ENCODE data around the gene RUNX2.
A peak's percentile ranks its signal among the peaks of the same experiment; 100 is the strongest.

The RUNX2 gene

DNA sequence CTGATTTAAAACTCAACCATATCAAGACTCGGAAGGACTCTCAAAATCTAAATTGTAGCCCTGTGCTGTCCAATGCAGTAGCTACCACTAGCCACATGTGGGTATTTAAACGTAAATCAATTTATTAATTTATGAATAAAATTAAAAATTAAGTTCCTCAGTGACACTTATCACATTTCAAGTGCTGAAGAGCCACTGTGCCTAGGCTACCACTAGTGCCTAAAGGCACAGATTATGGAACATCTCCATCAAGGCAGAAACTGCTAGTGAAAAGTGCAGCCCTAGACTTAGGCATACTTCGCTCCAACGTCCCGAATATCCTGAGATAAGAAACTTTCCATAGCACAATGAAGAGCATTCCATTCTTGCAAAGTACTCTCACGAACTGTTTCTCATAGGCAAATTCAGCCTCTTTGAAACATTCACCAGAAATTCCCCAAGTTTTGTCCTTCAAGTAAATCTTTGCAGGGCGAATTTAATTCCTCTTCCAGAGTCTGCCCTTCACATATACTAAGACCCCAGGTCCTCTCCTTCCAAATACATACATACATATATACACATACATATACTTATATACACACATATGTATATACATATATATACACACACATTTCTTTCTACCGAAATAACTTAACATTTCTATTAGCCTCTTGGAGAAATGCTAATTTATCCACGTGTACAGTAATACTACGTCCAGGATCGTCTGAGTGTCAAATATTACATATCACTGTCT is 48.3 kb downstream of the RUNX2 start:
- H3K4me3 ChIP-seq (ENCODE audit: low read depth in 1 of 2, low read length in 2 of 2), result peak overlapping the region; percentile 85 to 93
- H3K9ac ChIP-seq (ENCODE audit: low read depth in 1 of 2, low read length in 2 of 2), result peak overlapping the region; percentile 93 to 96
- peaks cover 18% of the 10 kb centered on the region in 2 donors for H3K4me1 ChIP-seq (ENCODE audit: control insufficient read depth in 1 of 2, insufficient read depth in 2 of 2, low read length in 2 of 2)
- H3K27me3 ChIP-seq (ENCODE audit: control insufficient read depth in 1 of 2, insufficient read depth in 2 of 2, low read length in 2 of 2), result no peaks in the 10 kb centered on the region
- no peak overlapping the region for H3K27ac ChIP-seq (ENCODE audit: low read depth, low read length)
- no peaks in the 10 kb centered on the region for H3K36me3 ChIP-seq (ENCODE audit: control insufficient read depth in 1 of 2, insufficient read depth in 2 of 2, low read length in 2 of 2)
- no peaks in the 10 kb centered on the region for H3K9me3 ChIP-seq (ENCODE audit: control insufficient read depth in 1 of 2, low read length in 2 of 2)

DNA sequence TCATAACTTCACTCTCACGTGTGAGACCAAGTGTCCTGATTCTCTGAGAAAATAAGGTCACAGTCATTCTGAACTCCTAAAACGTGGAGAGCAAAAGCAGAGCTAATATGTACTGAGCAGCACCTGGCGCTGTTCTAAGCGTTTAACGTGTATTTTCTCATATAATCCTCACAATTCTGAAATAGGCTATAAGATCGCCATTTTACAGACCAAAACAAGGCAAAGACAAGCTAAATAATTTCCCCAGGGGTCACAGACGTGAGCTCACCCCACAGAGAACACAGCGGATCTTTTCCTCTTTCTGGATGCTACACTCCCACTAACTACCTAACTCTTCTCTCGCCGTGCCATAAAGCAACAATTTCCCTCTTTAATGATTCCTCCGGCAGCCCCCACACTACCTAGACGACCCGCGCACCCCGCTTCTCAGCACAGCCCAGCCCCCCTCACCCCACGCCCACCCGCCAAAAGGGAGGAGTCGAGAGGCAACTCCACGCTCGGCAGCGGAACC is 49.0 kb downstream of the RUNX2 start:
- Histone ChIP-seq H3K9me3 (ENCODE audit: control insufficient read depth in 1 of 2, low read length in 2 of 2) (no peaks in the 10 kb centered on the region), H3K27me3 (ENCODE audit: control insufficient read depth in 1 of 2, insufficient read depth in 2 of 2, low read length in 2 of 2) (no peaks in the 10 kb centered on the region), H3K4me3 (ENCODE audit: low read depth in 1 of 2, low read length in 2 of 2) (peak overlapping the region; percentile 85 to 93), H3K27ac (ENCODE audit: low read depth, low read length) (peak overlapping the region; percentile 96), H3K36me3 (ENCODE audit: control insufficient read depth in 1 of 2, insufficient read depth in 2 of 2, low read length in 2 of 2) (no peaks in the 10 kb centered on the region), H3K9ac (ENCODE audit: low read depth in 1 of 2, low read length in 2 of 2) (peak overlapping the region; percentile 93 to 96), H3K4me1 (ENCODE audit: control insufficient read depth in 1 of 2, insufficient read depth in 2 of 2, low read length in 2 of 2) (peaks cover 11 to 14% of the 10 kb centered on the region in 2 donors)

- H3K4me1 ChIP-seq (ENCODE audit: control insufficient read depth in 1 of 2, insufficient read depth in 2 of 2, low read length in 2 of 2), result peaks cover 11 to 14% of the 10 kb centered on the region in 2 donors
- H3K9me3 ChIP-seq (ENCODE audit: control insufficient read depth in 1 of 2, low read length in 2 of 2), result no peaks in the 10 kb centered on the region
- peak within 1 kb of the TSS; percentile 85 to 93 for H3K4me3 ChIP-seq (ENCODE audit: low read depth in 1 of 2, low read length in 2 of 2)
- H3K27me3 ChIP-seq (ENCODE audit: control insufficient read depth in 1 of 2, insufficient read depth in 2 of 2, low read length in 2 of 2), result no peaks in the 10 kb centered on the region
- peak within 1 kb of the TSS; percentile 96 for H3K27ac ChIP-seq (ENCODE audit: low read depth, low read length)
- H3K36me3 ChIP-seq (ENCODE audit: control insufficient read depth in 1 of 2, insufficient read depth in 2 of 2, low read length in 2 of 2), result no peaks in the 10 kb centered on the region
- peak within 1 kb of the TSS; percentile 93 to 96 for H3K9ac ChIP-seq (ENCODE audit: low read depth in 1 of 2, low read length in 2 of 2)
Observed at GRCh38 chr6:45377554-45378333, 49.6 kb downstream of the RUNX2 start, which contains the start of gene SUPT3H. Gene SUPT3H, minus strand, starts transcription at chr6:45377934.

DNA sequence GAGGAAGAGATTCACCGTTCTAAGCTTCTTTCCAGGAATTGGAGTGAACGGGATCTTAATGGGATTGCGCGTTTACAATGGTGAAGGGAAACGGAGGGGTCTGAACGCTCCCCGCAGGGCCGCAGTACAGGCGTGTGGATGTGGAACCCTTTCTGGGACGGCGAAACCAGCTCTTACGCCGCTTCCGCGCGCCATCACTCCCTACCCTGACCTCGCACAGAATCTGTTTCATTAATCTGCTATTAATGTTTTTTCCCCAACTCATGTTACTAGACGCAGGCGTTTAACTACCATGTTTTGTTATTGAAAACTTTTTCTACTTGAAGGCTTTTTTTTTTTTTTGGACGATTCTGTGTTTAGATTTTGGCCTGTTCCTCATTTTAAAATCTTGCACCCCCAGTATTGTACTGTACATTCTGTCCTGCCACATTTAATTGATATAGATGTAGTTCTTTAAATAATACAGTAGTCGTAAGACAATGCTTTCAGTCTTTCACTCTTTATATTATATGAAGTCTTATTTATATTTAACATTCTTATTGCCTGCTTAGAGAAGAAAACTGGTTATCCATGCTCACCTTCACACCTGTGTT is 50.3 kb downstream of the RUNX2 start:
- Histone ChIP-seq H3K4me1 (ENCODE audit: control insufficient read depth in 1 of 2, insufficient read depth in 2 of 2, low read length in 2 of 2) (peaks cover 11 to 14% of the 10 kb centered on the region in 2 donors), H3K36me3 (ENCODE audit: control insufficient read depth in 1 of 2, insufficient read depth in 2 of 2, low read length in 2 of 2) (no peaks in the 10 kb centered on the region), H3K4me3 (ENCODE audit: low read depth in 1 of 2, low read length in 2 of 2) (peak overlapping the region; percentile 85 to 93), H3K9me3 (ENCODE audit: control insufficient read depth in 1 of 2, low read length in 2 of 2) (no peaks in the 10 kb centered on the region), H3K9ac (ENCODE audit: low read depth in 1 of 2, low read length in 2 of 2) (peak overlapping the region; percentile 93 to 96), H3K27me3 (ENCODE audit: control insufficient read depth in 1 of 2, insufficient read depth in 2 of 2, low read length in 2 of 2) (no peaks in the 10 kb centered on the region), H3K27ac (ENCODE audit: low read depth, low read length) (peak overlapping the region; percentile 96)

GRCh38 chr6:45382391-45382790 is 54.3 kb downstream of the RUNX2 start:
- peaks cover 4% of the 10 kb centered on the region in 2 donors for H3K4me1 ChIP-seq (ENCODE audit: control insufficient read depth in 1 of 2, insufficient read depth in 2 of 2, low read length in 2 of 2)
- no peak overlapping the region for H3K9ac ChIP-seq (ENCODE audit: low read depth in 1 of 2, low read length in 2 of 2)
- no peaks in the 10 kb centered on the region for H3K27me3 ChIP-seq (ENCODE audit: control insufficient read depth in 1 of 2, insufficient read depth in 2 of 2, low read length in 2 of 2)
- no peaks in the 10 kb centered on the region for H3K9me3 ChIP-seq (ENCODE audit: control insufficient read depth in 1 of 2, low read length in 2 of 2)
- no peaks in the 10 kb centered on the region for H3K36me3 ChIP-seq (ENCODE audit: control insufficient read depth in 1 of 2, insufficient read depth in 2 of 2, low read length in 2 of 2)
- H3K4me3 ChIP-seq (ENCODE audit: low read depth in 1 of 2, low read length in 2 of 2), result no peak overlapping the region
- no peak overlapping the region for H3K27ac ChIP-seq (ENCODE audit: low read depth, low read length)

GRCh38 chr6:45386501-45386900 is 58.4 kb downstream of the RUNX2 start:
- Histone ChIP-seq H3K27me3 (ENCODE audit: control insufficient read depth in 1 of 2, insufficient read depth in 2 of 2, low read length in 2 of 2) (no peaks in the 10 kb centered on the region), H3K27ac (ENCODE audit: low read depth, low read length) (no peak overlapping the region), H3K4me1 (ENCODE audit: control insufficient read depth in 1 of 2, insufficient read depth in 2 of 2, low read length in 2 of 2) (no peaks in the 10 kb centered on the region), H3K4me3 (ENCODE audit: low read depth in 1 of 2, low read length in 2 of 2) (no peak overlapping the region), H3K9me3 (ENCODE audit: control insufficient read depth in 1 of 2, low read length in 2 of 2) (no peaks in the 10 kb centered on the region), H3K9ac (ENCODE audit: low read depth in 1 of 2, low read length in 2 of 2) (no peak overlapping the region), H3K36me3 (ENCODE audit: control insufficient read depth in 1 of 2, insufficient read depth in 2 of 2, low read length in 2 of 2) (no peaks in the 10 kb centered on the region)

DNA sequence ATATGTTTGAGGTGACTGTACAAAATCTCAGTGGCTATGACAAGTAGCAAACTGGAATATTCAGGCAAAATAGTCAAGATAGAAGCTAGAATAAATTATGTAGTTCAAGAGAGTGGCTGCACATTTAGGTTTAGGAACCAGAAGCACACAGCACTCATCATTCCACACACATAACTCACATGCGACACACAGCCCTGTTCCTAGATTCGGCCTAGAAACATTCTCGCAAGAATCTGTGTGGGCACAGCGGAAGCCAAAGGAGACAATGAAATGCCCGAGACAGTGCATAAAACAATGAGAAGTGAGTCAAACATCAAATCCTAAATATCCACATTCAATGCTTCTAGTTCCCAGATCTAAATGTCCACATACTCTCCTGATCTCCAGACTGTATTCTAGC is 59.1 kb downstream of the RUNX2 start:
- H3K36me3 ChIP-seq (ENCODE audit: control insufficient read depth in 1 of 2, insufficient read depth in 2 of 2, low read length in 2 of 2), result no peaks in the 10 kb centered on the region
- no peaks in the 10 kb centered on the region for H3K4me1 ChIP-seq (ENCODE audit: control insufficient read depth in 1 of 2, insufficient read depth in 2 of 2, low read length in 2 of 2)
- H3K9me3 ChIP-seq (ENCODE audit: control insufficient read depth in 1 of 2, low read length in 2 of 2), result no peaks in the 10 kb centered on the region
- H3K9ac ChIP-seq (ENCODE audit: low read depth in 1 of 2, low read length in 2 of 2), result no peak overlapping the region
- H3K27ac ChIP-seq (ENCODE audit: low read depth, low read length), result no peak overlapping the region
- H3K4me3 ChIP-seq (ENCODE audit: low read depth in 1 of 2, low read length in 2 of 2), result no peak overlapping the region
- H3K27me3 ChIP-seq (ENCODE audit: control insufficient read depth in 1 of 2, insufficient read depth in 2 of 2, low read length in 2 of 2), result no peaks in the 10 kb centered on the region

- Histone ChIP-seq H3K4me3 (ENCODE audit: low read depth in 1 of 2, low read length in 2 of 2) (no peak overlapping the region), H3K9ac (ENCODE audit: low read depth in 1 of 2, low read length in 2 of 2) (no peak overlapping the region), H3K36me3 (ENCODE audit: control insufficient read depth in 1 of 2, insufficient read depth in 2 of 2, low read length in 2 of 2) (no peaks in the 10 kb centered on the region), H3K9me3 (ENCODE audit: control insufficient read depth in 1 of 2, low read length in 2 of 2) (no peaks in the 10 kb centered on the region), H3K27ac (ENCODE audit: low read depth, low read length) (no peak overlapping the region), H3K4me1 (ENCODE audit: control insufficient read depth in 1 of 2, insufficient read depth in 2 of 2, low read length in 2 of 2) (no peaks in the 10 kb centered on the region), H3K27me3 (ENCODE audit: control insufficient read depth in 1 of 2, insufficient read depth in 2 of 2, low read length in 2 of 2) (no peaks in the 10 kb centered on the region)
Observed at GRCh38 chr6:45388328-45388727, 60.2 kb downstream of the RUNX2 start.

- H3K4me3 ChIP-seq (ENCODE audit: low read depth in 1 of 2, low read length in 2 of 2), result no peak overlapping the region
- H3K9ac ChIP-seq (ENCODE audit: low read depth in 1 of 2, low read length in 2 of 2), result no peak overlapping the region
- no peaks in the 10 kb centered on the region for H3K36me3 ChIP-seq (ENCODE audit: control insufficient read depth in 1 of 2, insufficient read depth in 2 of 2, low read length in 2 of 2)
- H3K9me3 ChIP-seq (ENCODE audit: control insufficient read depth in 1 of 2, low read length in 2 of 2), result no peaks in the 10 kb centered on the region
- no peaks in the 10 kb centered on the region for H3K4me1 ChIP-seq (ENCODE audit: control insufficient read depth in 1 of 2, insufficient read depth in 2 of 2, low read length in 2 of 2)
- H3K27me3 ChIP-seq (ENCODE audit: control insufficient read depth in 1 of 2, insufficient read depth in 2 of 2, low read length in 2 of 2), result no peaks in the 10 kb centered on the region
- H3K27ac ChIP-seq (ENCODE audit: low read depth, low read length), result no peak overlapping the region
Observed at GRCh38 chr6:45394586-45395095, 66.5 kb downstream of the RUNX2 start.
